CD8-positive, alpha-beta memory T cell (primary cell): ENCODE measurements around the gene ZNF22. TPM values are rescaled to one million over a fixed set of nuclear protein-coding genes. Genes with fewer than 3 reads are reported as not detected.

Experiments
- CTCF ChIA-PET: fragments of 350-600 bp; sonication (Branson Sonifier 250); formaldehyde crosslinking; loops from one replicate; lab custom pipeline; 2021; ENCODE audit warnings: antibody characterized with exemption; lab: Charles Lee
- POLR2A ChIA-PET: fragments of 350-600 bp; sonication (Branson Sonifier 250); formaldehyde crosslinking; loops from one replicate; lab custom pipeline; 2021; ENCODE audit warnings: antibody characterized with exemption; lab: Charles Lee
- DNase-seq, 5 donors: peaks; one replicate each; pipeline versions ENCODE4 v3.0.0 to v3.0.0-alpha.2; 2020 to 2022; ENCODE audit warnings: mixed read lengths in 1 of 5
- H3K27ac ChIP-seq: one replicate; pipeline ENCODE4 v1.7.0; 2013; ENCODE audit warnings: low read depth, mild to moderate bottlenecking, low read length, moderate library complexity
- H3K27me3 ChIP-seq: 2 replicates; pipeline ENCODE4 v1.7.0; 2013; ENCODE audit warnings: low read length, mild to moderate bottlenecking; ENCODE audit not compliant: insufficient read depth, poor library complexity, severe bottlenecking
- H3K36me3 ChIP-seq: 2 replicates; pipeline ENCODE4 v1.7.0; 2013; ENCODE audit warnings: mild to moderate bottlenecking, low read length, moderate library complexity; ENCODE audit not compliant: insufficient read depth
- H3K4me1 ChIP-seq: 2 replicates; pipeline ENCODE4 v1.7.0; 2013; ENCODE audit warnings: mild to moderate bottlenecking, low read length, moderate library complexity; ENCODE audit not compliant: insufficient read depth
- H3K4me3 ChIP-seq: 2 replicates; pipeline ENCODE4 v1.7.0; 2013; ENCODE audit warnings: mild to moderate bottlenecking, low read length
- H3K9me3 ChIP-seq: 2 replicates; pipeline ENCODE4 v1.7.0; 2013; ENCODE audit warnings: mild to moderate bottlenecking, low read length
- H3K27ac Mint-ChIP-seq, 8 donors: one replicate each; pipeline ENCODE4 v1.8.0; 2020 to 2021; ENCODE audit warnings: mixed read lengths in 8 of 8, mild to moderate bottlenecking in 6 of 8, inconsistent platforms in 3 of 8, moderate library complexity in 3 of 8
- H3K27me3 Mint-ChIP-seq, 2 donors: one replicate each; pipeline ENCODE4 v1.8.0; 2020 to 2021; ENCODE audit warnings: mixed read lengths in 2 of 2, mild to moderate bottlenecking in 1 of 2, moderate library complexity in 1 of 2
- H3K36me3 Mint-ChIP-seq, 3 donors: one replicate each; pipeline ENCODE4 v1.8.0; 2020 to 2021; ENCODE audit warnings: mixed read lengths in 3 of 3, inconsistent platforms in 1 of 3, mild to moderate bottlenecking in 1 of 3
- H3K4me1 Mint-ChIP-seq, 3 donors: one replicate each; pipeline ENCODE4 v1.8.0; 2020 to 2021; ENCODE audit warnings: mixed read lengths in 3 of 3, inconsistent platforms in 1 of 3, mild to moderate bottlenecking in 1 of 3
- H3K4me3 Mint-ChIP-seq, 7 donors: one replicate each; pipeline ENCODE4 v1.8.0; 2020 to 2021; ENCODE audit warnings: mixed read lengths in 7 of 7, mild to moderate bottlenecking in 6 of 7, moderate library complexity in 4 of 7, inconsistent platforms in 2 of 7
- H3K9me3 Mint-ChIP-seq, 5 donors: one replicate each; pipeline ENCODE4 v1.8.0; 2020 to 2022; ENCODE audit warnings: mixed read lengths in 5 of 5, mild to moderate bottlenecking in 3 of 5, moderate library complexity in 2 of 5, inconsistent platforms in 1 of 5
- polyA plus RNA-seq: library from polyadenylated mRNA; unstranded; fragments of 300-500 nt; fragmentation: Illumina TruSeq; gene quantifications from one replicate; pipeline ENCODE4 v1.2.3, GENCODE V29; 2021
- total RNA-seq, 2 experiments: library from RNA; stranded (reverse); gene quantifications; one replicate each; pipeline ENCODE4 v1.2.3, GENCODE V29; 2021

ZNF22 gene
- total and polyA plus RNA-seq, 3 experiments from 2014 or later, result 36.1 to 49.1 (median 37.2) TPM

DNA sequence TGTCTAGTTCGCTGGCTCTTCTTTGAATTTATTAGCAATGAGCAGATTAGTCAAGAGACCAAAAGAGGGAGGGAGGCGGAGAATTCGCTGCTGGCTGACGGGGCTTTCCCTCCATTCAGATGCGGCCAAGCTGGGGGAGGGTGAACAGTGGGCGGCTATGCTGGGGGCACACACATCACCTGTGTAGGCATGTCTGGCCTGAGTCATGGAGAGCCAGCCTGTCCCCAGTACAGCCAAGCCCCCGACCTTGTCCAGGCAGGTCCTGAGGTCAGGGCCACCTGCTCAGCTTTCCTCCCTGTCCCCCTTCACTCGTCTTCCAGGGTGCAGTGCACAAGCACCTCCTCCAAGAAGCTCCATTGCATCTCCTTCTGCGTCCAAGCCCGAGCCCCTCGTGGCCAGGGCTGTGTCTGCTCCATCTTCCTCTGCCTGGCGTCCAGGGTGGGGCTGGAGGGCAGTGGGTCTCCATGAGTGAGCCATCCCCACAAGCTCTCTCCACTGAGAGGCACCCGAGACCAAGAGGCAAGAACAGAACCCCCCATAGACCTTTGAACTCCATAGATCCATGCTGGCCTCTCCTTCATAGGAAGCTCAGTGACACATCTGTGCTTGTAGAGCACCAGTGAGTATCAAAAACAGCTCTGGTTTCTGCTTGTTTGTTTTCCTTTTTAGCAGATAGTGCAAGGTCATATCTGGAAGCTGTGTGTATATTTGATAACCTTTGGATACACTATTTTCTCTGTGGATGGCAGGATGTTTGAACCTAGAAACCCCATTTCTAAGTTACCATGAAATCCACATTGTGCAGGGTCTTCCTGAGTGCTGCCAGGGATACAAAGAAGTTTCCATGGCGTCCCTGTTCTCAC is 20.2 kb upstream of the ZNF22 start:
- H3K4me1 Mint-ChIP-seq, result peaks cover 0 to 4% (median 2%) of the 10 kb centered on the region in 3 donors
- DNase-seq, result no peak

DNA sequence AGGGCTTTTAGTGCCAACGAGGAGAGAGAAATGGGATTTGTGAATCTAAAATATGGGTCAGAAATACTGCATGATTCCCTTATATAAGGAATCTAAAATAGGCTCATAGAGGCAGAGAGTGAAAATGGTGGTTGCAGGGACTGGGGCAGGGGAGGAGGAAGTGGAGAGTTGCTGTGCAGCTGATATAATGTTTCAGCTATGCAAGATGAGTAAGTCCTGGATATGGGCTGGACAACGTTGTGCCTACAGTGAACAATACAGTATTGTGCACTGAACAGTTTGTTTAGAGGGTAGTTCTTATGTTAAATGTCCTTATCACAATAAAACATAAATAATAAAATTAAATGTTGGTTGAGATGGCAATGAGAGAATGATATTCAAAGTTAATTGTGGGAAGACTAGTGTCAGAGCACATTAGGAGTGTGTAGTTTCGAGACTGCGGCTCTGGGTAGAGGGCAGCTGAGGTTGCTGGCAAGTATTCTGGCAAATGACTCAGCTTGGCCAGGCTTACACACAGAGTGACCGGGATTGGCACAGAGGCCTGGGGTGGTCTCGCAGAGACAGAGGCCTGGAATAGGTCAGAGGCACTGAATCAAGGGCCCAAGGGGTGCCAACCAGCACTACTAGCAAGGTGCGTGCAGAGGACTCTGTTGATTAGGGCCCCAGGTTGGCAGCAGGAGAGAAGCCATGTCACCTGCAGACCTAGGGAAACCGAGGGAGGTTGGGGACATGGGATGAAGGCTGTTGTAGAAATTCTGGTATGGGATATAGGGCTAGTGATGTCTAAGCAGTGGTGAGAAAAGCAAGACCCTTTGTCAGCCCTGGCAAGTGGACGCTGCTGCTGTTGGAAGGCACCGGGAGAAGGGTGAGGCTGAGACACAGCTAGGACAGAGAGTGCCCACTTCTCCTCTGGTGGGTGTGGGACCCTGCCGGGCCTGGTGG is 19.3 kb upstream of the ZNF22 start:
- H3K4me1 ChIP-seq, result no peaks in the 10 kb centered on the region
- ChIA-PET POLR2A (no interaction called here), CTCF (interaction anchor here (6.2 kb wide), 1 partner anchor 49 kb away, joined by 36 read pairs; no protein-coding TSS in a partner anchor)
- Mint-ChIP-seq H3K27ac (no peak overlapping the region), H3K36me3 (no peaks in the 10 kb centered on the region), H3K4me1 (no peaks in the 10 kb centered on the region), H3K4me3 (no peak overlapping the region), H3K27me3 (peaks cover 0 to 3% of the 10 kb centered on the region in 2 donors), H3K9me3 (no peaks in the 10 kb centered on the region)
- H3K27me3 ChIP-seq, result no peaks in the 10 kb centered on the region
- H3K36me3 ChIP-seq, result no peaks in the 10 kb centered on the region
- no peak overlapping the region for H3K4me3 ChIP-seq
- DNase-seq, result no peak
- H3K9me3 ChIP-seq, result no peaks in the 10 kb centered on the region
- no peak overlapping the region for H3K27ac ChIP-seq

More for the DNA sequence above, 20.2 kb upstream of the ZNF22 start:
- CTCF ChIA-PET, result interaction anchor here (0.8 to 6.2 kb wide), 2 partner anchors 9 to 48 kb away, joined by 3 to 36 read pairs; no protein-coding TSS in a partner anchor
- Histone ChIP-seq H3K27me3 (no peaks in the 10 kb centered on the region), H3K36me3 (no peaks in the 10 kb centered on the region), H3K4me3 (no peak overlapping the region), H3K4me1 (no peaks in the 10 kb centered on the region), H3K27ac (no peak overlapping the region), H3K9me3 (no peaks in the 10 kb centered on the region)
- no peaks in the 10 kb centered on the region for H3K27me3 Mint-ChIP-seq
- peak overlapping the region in 2 of 8 donors; percentile 54 to 61 for H3K27ac Mint-ChIP-seq
- no peaks in the 10 kb centered on the region for H3K36me3 Mint-ChIP-seq
- H3K9me3 Mint-ChIP-seq, result no peaks in the 10 kb centered on the region
- POLR2A ChIA-PET, result no interaction called here
- no peak overlapping the region for H3K4me3 Mint-ChIP-seq

- ChIA-PET CTCF (interaction anchor here (1.5 kb wide), 1 partner anchor 18 kb away, joined by 4 read pairs; no protein-coding TSS in a partner anchor), POLR2A (no interaction called here)
- no peaks in the 10 kb centered on the region for H3K36me3 Mint-ChIP-seq
- H3K27me3 ChIP-seq, result no peaks in the 10 kb centered on the region
- no peaks in the 10 kb centered on the region for H3K4me1 Mint-ChIP-seq
- no peak overlapping the region for H3K27ac Mint-ChIP-seq
- H3K27ac ChIP-seq, result no peak overlapping the region
- DNase-seq, result no peak
- H3K9me3 Mint-ChIP-seq, result no peaks in the 10 kb centered on the region
- no peaks in the 10 kb centered on the region for H3K4me1 ChIP-seq
- peaks cover 0 to 3% of the 10 kb centered on the region in 2 donors for H3K27me3 Mint-ChIP-seq
- H3K4me3 ChIP-seq, result no peak overlapping the region
- no peaks in the 10 kb centered on the region for H3K9me3 ChIP-seq
- H3K4me3 Mint-ChIP-seq, result no peak overlapping the region
- H3K36me3 ChIP-seq, result no peaks in the 10 kb centered on the region
Observed at GRCh38 chr10:44982114-44982460, 18.6 kb upstream of the ZNF22 start.

GRCh38 chr10:44982496-44982895 is 18.2 kb upstream of the ZNF22 start:
- Histone ChIP-seq H3K4me1 (no peaks in the 10 kb centered on the region), H3K36me3 (no peaks in the 10 kb centered on the region), H3K27ac (no peak overlapping the region), H3K4me3 (no peak overlapping the region), H3K27me3 (no peaks in the 10 kb centered on the region), H3K9me3 (no peaks in the 10 kb centered on the region)
- Mint-ChIP-seq H3K27ac (no peak overlapping the region), H3K4me3 (no peak overlapping the region), H3K36me3 (no peaks in the 10 kb centered on the region), H3K27me3 (peaks cover 0 to 3% of the 10 kb centered on the region in 2 donors), H3K9me3 (no peaks in the 10 kb centered on the region), H3K4me1 (no peaks in the 10 kb centered on the region)
- CTCF ChIA-PET, result interaction anchor here (1.5 kb wide), 1 partner anchor 17 kb away, joined by 4 read pairs; no protein-coding TSS in a partner anchor
- no peak for DNase-seq
- POLR2A ChIA-PET, result no interaction called here

DNA sequence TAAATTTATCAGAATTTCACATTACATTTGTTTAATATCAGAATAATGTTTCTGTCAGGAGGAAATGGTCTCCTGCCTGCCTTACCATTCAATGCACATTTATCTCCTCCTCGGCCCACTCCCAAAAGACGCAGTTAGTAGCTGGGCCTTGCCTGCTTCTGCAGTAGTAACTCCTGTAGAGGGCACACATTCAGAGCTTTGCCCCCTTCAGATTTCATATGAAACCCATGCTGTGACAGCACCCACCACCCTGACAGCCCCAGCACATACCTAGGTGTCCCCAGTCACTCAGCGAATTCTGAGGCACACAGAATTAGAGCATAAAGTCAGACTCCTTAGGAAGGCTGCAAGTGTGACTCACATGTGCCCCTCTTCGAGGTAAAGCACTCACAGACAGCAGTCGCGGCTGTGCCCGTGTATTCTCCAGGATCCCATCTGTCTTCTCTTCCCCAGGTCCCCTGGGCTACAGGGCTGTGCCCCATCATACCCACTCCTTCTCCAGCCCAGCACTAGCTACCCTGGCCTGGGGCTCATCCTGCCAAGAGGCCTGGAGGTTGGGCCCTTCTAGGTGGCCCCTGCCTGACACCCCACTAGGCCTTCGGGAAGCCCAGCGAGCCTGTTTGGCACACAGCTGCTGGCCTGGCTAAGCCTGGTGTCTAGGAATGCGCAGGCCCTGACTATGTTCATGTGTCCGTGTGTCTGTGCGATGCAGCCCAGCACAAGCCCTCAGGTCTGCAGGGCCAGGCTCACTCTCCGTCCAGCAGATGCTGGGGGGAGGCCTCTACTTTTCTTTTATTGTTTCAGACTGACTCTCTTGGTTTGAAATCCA is 17.4 kb upstream of the ZNF22 start:
- CTCF ChIA-PET, result interaction anchor here (1.5 kb wide), 1 partner anchor 17 kb away, joined by 4 read pairs; no protein-coding TSS in a partner anchor
- Histone ChIP-seq H3K27me3 (no peaks in the 10 kb centered on the region), H3K36me3 (no peaks in the 10 kb centered on the region), H3K4me1 (no peaks in the 10 kb centered on the region), H3K9me3 (no peaks in the 10 kb centered on the region), H3K4me3 (no peak overlapping the region), H3K27ac (no peak overlapping the region)
- Mint-ChIP-seq H3K4me3 (no peak overlapping the region), H3K4me1 (no peaks in the 10 kb centered on the region), H3K36me3 (no peaks in the 10 kb centered on the region), H3K9me3 (no peaks in the 10 kb centered on the region), H3K27ac (peak overlapping the region in 1 of 8 donors; percentile 42), H3K27me3 (peaks cover 3 to 4% of the 10 kb centered on the region in 2 donors)
- DNase-seq, result no peak
- POLR2A ChIA-PET, result no interaction called here

DNA sequence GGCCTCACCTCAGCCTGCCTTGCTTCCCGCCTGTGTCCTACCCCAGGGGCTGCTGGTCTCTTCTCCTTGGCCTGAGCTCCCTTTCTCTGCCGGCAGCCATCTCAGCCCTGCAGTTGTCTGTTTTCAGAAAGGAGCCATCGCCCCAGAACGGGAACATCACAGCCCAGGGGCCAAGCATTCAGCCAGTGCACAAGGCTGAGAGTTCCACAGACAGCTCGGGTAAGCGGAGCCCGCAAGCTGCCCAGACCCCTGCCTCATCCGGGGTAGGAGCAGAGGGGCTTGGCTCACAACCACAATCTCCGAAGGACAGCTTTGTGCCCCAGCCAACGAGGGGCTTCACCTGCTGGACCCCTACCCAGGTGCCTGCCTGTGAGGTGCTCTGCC is 16.8 kb upstream of the ZNF22 start:
- ChIA-PET POLR2A (no interaction called here), CTCF (no interaction called here)
- no peaks in the 10 kb centered on the region for H3K9me3 Mint-ChIP-seq
- Histone ChIP-seq H3K36me3 (no peaks in the 10 kb centered on the region), H3K27ac (no peak overlapping the region), H3K4me3 (no peak overlapping the region), H3K9me3 (no peaks in the 10 kb centered on the region), H3K4me1 (no peaks in the 10 kb centered on the region), H3K27me3 (no peaks in the 10 kb centered on the region)
- no peak overlapping the region for H3K4me3 Mint-ChIP-seq
- no peaks in the 10 kb centered on the region for H3K36me3 Mint-ChIP-seq
- no peaks in the 10 kb centered on the region for H3K4me1 Mint-ChIP-seq
- H3K27ac Mint-ChIP-seq, result no peak overlapping the region
- DNase-seq, result no peak
- H3K27me3 Mint-ChIP-seq, result peaks cover 3 to 4% of the 10 kb centered on the region in 2 donors

GRCh38 chr10:44984671-44985101 is 16.0 kb upstream of the ZNF22 start:
- CTCF ChIA-PET, result no interaction called here
- no peak overlapping the region for H3K27ac Mint-ChIP-seq
- no peaks in the 10 kb centered on the region for H3K36me3 Mint-ChIP-seq
- Histone ChIP-seq H3K4me1 (no peaks in the 10 kb centered on the region), H3K27me3 (no peaks in the 10 kb centered on the region), H3K9me3 (no peaks in the 10 kb centered on the region), H3K4me3 (no peak overlapping the region), H3K36me3 (no peaks in the 10 kb centered on the region), H3K27ac (no peak overlapping the region)
- DNase-seq, result no peak
- POLR2A ChIA-PET, result no interaction called here
- no peaks in the 10 kb centered on the region for H3K4me1 Mint-ChIP-seq
- no peak overlapping the region for H3K4me3 Mint-ChIP-seq
- H3K9me3 Mint-ChIP-seq, result no peaks in the 10 kb centered on the region
- peaks cover 3 to 4% of the 10 kb centered on the region in 2 donors for H3K27me3 Mint-ChIP-seq
